Kasumi-1 (cell line): ENCODE data around the gene PIK3IP1.

Experiments used
- DNase-seq, 2 experiments: peaks; one replicate each; lab custom pipeline; 2025; lab: John Stamatoyannopoulos, UW

Gene PIK3IP1

DNA sequence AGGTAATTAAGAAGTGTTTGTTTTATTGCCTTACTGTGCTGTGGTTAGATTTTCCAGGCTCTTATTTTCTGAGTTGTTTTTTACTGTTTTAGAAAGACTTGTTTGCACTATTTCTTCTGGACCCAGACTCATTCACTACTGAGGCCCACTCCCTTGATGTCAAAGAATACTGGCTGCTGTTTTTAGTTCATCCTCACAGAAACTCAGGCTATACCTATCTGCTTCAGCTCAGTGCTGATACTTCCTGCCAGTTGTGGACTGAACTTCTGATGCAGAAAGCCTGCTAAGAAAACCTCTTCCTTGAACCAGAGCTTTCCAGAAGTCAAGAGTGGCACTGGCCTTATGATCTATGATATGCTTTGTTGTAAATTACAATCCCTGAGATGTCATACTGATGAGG, 15.9 kb upstream of the PIK3IP1 start:
- no peak for DNase-seq

DNA sequence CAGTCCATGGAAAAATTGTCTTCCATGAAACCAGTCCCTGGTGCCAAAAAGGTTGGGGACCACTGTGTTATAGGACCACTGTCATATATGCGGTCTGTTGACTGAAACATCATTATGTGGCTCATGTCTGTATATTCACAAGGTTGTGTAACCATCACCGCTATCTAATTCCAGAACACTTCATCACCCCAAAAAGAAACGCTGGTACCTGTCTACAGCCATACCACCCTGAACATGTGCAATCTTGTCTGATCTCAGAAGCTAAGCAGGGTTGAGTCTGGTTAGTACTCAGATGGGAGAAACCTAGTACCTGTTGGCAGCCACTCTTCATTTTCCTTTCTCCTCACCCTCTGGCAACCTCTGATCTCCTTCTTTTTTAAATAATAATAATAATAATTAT, 12.9 kb upstream of the PIK3IP1 start:
- DNase-seq: no peak

GRCh38 chr22:31302537-31302936, 10.2 kb upstream of the PIK3IP1 start:
- DNase-seq: no peak

DNA sequence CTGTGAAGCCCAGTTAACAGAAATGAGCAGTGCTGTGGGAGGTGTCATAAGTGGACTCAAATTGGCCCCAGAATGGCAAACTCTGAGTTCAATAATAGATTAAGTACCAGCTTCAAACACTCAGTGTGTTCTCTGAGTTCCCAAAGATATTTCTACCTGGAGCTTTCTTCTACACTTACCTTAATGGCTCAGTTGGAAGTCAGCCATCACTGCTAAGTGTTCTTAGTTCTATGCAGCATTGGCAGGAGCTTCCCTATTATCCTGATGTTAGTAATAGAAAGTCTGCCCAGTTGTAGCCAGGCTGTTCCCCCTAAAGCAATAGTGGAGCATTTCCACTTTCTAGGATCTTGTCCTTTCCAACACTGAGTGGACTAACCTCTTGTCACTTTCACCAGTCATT, 9.7 kb upstream of the PIK3IP1 start:
- DNase-seq: no peak

DNA sequence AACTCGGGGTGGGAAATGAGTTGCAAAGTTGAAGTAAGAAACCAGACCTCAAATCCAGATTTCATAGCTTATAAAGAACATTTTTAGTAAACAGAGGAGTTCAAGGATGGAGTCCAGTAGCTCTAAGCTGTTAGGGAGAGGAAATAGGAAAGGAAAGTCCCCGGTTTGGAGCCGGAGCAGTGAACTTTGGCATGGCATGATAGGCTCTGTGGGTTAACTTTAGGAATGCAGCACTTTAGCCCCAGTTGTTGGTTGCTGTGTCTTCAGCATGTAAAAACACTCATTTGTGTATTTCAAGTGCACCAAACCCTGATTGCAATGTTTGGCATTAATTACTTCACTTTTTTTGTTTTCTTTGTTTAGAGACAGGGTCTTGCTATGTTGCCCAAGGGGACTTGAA, 8.6 kb upstream of the PIK3IP1 start:
- no peak for DNase-seq

DNA sequence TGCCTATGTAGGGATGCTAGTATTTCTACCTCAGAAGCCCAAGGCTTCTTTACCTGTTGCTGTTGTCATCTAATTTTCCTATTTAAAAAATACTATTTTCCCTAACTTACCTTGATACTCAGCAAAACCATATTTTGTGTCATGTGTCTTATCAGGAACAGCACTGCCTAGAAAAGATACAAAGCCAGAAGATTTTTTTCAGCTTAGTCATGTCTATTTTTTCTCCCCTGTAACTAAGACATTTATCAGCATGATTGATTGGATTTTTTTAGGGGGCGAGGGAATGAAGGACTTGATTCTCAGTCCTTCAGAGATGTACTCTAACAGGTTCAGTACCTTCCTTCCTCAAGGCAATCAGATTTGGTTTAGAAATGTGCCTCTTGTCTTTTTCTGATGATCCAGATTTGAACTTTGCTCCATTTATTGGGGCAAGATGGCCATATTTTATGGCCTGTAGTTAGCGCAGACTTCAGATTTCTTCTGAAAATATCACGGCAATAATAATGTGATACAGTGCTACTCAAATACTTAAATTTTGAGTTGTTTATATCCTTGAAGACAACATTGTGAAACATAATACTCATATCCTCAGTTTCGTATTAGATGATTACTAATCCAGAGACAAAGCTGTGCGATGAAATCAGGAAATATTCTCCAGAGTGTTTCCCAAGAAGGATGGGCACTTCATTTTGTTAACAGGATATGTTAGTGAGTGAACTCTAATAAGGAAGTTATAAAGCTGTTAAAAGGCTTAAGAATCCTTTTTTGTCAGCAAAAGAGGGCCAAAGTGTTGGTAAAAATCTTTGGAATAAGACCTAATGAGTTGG, 3.8 kb upstream of the PIK3IP1 start:
- no peak for DNase-seq

GRCh38 chr22:31295360-31295759, 3.1 kb upstream of the PIK3IP1 start:
- DNase-seq: no peak

- DNase-seq: peak in 1 of 2 experiments; percentile 40
Observed at GRCh38 chr22:31291481-31292235, 630 bp downstream of the PIK3IP1 start.

DNA sequence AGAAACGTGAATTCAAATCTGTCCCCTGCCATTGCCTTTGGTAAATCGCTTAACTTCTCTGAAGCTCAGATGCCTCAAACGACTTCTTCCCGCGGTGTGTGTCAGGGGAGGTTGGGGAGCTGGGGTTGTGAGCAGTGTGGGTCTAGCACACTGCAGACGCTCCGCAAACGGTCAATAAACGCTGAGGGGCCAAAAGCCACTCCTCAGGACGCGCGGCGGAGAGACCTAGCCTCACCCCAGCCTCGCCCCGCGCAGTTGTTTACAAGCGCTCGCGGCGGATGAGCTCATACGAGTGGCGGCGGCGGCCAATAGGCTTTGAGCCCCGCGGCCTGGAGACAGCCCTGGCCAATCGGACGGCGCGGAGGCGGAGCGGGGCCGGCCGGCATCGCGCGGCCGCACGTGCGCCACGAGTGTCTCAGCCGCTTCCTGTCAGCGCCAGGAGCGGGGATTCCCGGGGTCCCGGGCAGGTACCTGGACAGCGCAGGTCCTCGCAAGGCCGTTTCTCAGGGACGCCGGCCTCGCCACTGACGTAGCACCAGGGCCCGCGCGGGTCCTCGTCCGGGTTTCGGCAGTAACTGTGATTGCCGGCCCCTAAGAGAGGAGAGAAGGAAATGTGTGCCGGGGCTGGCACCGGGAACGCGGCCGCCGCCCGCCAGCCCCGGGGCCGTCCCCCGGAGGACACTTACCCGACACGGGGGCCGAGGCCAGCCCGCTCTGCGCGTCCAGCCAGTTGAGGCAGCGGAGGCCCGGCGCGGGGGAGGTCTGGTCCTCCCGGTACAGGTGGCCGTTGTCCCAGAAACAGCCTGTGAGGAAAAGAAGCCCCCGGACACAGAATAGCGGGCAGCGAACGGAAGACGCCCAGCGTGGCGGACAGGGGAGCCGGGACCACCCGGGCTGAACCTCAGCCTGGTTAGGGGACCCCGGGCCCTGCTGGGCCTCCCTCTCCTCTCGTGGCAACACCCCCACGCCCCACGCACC, 1.5 kb downstream of the PIK3IP1 start:
- DNase-seq: peak; percentile 86 to 93

DNA sequence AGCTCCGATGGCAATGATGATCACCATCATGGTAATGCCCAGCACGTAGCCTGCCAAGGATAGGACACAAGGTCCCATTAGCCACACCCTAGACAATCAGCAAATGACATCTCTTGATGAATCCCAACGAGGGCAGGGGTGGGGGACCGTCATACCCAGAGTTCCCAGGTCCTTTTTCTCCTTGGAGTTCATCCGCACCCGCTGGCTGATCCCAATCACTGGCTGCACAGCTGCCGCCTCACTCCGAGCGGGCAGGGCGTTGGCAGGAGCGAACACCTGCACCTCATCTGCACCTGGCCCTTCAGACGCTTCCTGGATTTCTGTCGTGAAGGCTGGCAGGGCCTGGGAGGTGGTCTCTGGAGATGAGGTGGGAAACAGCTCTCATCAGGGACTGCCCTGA, 2.9 kb downstream of the PIK3IP1 start:
- no peak for DNase-seq

GRCh38 chr22:31288496-31289240, 3.6 kb downstream of the PIK3IP1 start:
- DNase-seq: no peak

DNA sequence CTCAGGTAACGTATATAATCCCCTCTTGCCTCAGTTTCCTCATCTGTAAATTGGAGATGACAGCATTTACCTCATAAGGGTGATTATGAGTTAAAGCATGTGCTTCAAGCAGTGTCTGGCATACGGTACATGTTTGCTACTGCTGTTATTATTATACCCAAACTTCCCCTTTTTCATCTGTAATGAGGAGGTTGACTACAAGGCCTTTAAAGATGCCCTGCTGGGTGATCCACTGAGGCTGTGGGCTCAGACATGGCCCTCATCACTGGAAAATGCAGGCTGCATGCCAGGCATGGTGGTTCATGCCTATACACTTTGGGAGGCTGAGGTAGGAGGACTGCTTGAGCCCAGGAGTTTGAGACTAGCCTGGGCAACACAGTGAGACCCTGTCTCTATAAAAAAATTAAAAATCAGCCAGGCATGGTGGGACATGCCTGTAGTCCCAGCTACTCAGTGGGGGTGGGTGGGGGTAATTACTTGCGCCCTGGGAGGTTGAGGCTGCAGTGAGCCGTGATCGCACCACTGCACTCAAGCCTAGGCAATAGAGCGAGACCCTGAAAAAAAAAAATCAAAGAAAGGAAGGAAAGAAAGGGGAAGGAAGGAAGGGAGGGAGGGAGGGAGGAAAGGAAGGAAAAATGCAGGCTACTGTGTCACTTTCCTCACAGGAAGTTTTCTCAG, 4.3 kb downstream of the PIK3IP1 start:
- peak; percentile 37 to 52 for DNase-seq

DNA sequence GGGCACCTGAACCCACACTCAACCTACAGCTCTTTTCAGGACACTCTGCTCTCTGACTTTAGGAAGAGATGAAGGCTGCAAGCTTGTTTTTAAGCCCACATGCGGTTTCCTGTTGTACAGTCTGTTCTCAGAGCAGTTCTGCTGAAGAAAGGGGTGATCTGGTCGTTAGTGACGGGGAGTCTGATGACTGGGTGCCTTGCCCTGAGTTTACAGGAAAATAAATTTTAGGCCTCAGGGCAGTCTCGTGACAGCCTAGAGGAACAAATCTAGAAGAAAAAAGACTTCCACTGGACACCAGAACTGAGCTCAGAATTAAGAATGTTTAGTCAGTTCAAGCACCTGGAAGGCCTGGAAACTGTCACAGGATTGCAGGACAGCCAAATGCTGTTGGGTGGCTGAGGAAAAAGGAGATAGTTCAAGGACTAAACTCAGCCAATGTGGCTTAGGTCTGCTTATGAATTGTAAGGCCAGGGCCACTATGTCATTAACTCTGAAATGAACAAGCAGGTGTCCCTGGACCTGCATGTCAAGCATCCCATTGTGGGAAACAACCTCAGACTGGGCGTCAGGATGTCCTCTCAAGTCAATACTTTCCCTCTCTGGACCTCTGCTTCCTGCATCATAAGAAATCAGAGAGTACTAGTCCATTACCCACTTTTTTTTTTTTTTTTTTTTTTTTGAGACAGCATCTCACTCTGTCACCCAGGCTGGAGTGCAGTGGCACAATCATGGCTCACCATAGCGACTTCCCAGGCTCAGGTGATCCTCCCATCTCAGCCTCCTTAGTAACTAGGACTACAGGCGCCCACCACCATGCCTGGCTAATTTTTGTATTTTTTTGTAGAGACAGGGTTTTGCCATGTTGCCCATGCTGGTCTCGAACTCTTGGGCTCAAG, 5.7 kb downstream of the PIK3IP1 start:
- DNase-seq: peak; percentile 87 to 91

DNA sequence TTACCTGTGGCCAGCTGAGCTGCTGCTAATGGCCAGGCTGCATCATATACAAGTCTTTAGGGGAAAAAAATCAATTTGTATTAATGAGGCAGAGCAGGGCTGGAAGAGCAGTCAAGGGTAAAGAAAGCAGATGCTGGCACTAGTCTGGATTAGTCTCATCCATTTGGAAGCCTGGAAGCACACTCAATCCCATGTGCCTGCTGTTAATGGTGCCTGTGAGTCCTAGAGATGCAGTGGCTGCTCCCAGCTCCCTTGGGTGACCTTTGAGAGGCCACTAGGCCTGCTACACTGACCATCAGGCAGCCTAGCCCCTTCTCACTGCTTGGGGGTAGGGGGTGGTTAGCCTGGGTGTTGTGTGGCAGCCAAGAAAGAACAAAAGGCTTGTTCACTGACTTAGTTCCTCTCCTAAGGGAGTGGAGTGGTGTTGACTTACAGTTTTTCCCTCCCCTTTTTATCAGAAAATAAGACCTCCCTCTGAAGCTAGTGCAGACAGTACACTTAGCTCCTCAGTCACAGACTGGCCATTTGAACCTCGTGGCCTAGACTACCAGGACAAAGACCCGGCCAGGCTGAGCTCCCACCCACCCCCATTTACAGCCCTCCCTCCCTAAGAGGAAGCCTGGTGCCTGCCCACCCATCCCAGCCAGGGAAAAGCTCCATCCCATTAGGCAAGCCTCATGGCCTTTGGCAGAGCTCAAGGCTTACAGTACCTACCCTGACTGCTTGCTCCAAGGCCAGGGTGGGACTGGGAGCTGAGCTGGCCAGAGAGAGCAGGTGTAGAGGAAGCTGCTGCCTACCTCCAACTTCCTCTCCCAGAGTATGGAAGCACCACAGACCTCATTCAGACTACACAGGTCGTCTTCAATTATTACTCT, 7.8 kb downstream of the PIK3IP1 start:
- DNase-seq: peak; percentile 47 to 54

- DNase-seq: no peak
Observed at GRCh38 chr22:31282748-31283468, 9.4 kb downstream of the PIK3IP1 start.

GRCh38 chr22:31281733-31282132, 10.6 kb downstream of the PIK3IP1 start:
- DNase-seq: no peak

DNA sequence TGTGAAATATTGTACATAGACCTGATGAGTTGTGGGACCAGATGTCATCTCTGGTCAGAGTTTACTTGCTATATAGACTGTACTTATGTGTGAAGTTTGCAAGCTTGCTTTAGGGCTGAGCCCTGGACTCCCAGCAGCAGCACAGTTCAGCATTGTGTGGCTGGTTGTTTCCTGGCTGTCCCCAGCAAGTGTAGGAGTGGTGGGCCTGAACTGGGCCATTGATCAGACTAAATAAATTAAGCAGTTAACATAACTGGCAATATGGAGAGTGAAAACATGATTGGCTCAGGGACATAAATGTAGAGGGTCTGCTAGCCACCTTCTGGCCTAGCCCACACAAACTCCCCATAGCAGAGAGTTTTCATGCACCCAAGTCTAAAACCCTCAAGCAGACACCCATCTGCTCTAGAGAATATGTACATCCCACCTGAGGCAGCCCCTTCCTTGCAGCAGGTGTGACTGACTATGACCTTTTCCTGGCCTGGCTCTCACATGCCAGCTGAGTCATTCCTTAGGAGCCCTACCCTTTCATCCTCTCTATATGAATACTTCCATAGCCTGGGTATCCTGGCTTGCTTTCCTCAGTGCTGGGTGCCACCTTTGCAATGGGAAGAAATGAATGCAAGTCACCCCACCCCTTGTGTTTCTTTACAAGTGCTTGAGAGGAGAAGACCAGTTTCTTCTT, 12.3 kb downstream of the PIK3IP1 start:
- DNase-seq: no peak

DNA sequence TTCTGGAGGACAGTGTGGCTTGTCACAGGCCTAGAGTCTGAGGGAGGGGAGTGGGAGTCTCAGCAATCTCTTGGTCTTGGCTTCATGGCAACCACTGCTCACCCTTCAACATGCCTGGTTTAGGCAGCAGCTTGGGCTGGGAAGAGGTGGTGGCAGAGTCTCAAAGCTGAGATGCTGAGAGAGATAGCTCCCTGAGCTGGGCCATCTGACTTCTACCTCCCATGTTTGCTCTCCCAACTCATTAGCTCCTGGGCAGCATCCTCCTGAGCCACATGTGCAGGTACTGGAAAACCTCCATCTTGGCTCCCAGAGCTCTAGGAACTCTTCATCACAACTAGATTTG, 13.0 kb downstream of the PIK3IP1 start:
- no peak for DNase-seq
